ENCODE results near the gene MGMT. TPM values are rescaled to one million over a fixed set of nuclear protein-coding genes. Genes with fewer than 3 reads are reported as not detected.

MGMT gene
- total RNA-seq, 4 donors from 2014 or later: 18.4 to 30.3 (median 27.9) TPM

DNA sequence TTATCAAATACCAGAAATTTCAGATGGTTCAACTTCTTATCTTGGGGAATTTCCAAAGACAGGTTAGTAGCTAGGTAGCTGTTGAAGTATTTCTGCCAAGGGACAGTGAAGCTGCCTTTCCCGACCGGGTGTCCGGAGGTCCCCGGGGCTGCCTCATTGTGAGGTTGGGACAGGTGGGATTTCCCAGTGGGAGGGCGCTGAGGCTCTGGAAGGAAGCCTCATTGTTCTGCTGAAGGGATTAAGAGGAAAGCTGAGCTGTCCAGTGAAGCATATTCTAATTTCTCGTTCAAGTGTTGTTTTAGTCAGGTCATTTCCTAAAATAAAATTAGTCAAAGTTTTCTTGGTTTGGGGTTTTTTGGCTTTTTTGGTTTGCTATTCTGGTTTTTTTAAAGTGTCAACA, 244.2 kb downstream of the MGMT start:
- H3K27ac ChIP-seq (replicated peaks in 1 of 4): no peak overlapping the region
- no peaks in the 10 kb centered on the region for H3K27me3 ChIP-seq
- no peaks in the 10 kb centered on the region for H3K9me3 ChIP-seq
- DNase-seq (ENCODE audit: extremely low spot score): no peak
- H3K4me3 ChIP-seq: no peak overlapping the region
- H3K4me1 ChIP-seq: peaks cover 9 to 14% (median 12%) of the 10 kb centered on the region in 4 donors
- peaks cover 0 to 24% (median 3%) of the 10 kb centered on the region in 4 donors for H3K36me3 ChIP-seq
- intact Hi-C loops (cut with DNase I): no loop called here
- 82% methylated on average over 6 of the region's 6 CpGs for WGBS
- TF ChIP-seq, protein P1, sequence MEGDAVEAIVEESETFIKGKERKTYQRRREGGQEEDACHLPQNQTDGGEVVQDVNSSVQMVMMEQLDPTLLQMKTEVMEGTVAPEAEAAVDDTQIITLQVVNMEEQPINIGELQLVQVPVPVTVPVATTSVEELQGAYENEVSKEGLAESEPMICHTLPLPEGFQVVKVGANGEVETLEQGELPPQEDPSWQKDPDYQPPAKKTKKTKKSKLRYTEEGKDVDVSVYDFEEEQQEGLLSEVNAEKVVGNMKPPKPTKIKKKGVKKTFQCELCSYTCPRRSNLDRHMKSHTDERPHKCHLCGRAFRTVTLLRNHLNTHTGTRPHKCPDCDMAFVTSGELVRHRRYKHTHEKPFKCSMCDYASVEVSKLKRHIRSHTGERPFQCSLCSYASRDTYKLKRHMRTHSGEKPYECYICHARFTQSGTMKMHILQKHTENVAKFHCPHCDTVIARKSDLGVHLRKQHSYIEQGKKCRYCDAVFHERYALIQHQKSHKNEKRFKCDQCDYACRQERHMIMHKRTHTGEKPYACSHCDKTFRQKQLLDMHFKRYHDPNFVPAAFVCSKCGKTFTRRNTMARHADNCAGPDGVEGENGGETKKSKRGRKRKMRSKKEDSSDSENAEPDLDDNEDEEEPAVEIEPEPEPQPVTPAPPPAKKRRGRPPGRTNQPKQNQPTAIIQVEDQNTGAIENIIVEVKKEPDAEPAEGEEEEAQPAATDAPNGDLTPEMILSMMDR (IDR thresholded peaks at IDR 0.05): no peak
- TF ChIP-seq POLR2A (IDR thresholded peaks at IDR 0.05; ENCODE audit: low read depth) (no peak), EP300 (IDR thresholded peaks at IDR 0.05) (no peak), POLR2AphosphoS5 (IDR thresholded peaks at IDR 0.05) (no peak)

DNA sequence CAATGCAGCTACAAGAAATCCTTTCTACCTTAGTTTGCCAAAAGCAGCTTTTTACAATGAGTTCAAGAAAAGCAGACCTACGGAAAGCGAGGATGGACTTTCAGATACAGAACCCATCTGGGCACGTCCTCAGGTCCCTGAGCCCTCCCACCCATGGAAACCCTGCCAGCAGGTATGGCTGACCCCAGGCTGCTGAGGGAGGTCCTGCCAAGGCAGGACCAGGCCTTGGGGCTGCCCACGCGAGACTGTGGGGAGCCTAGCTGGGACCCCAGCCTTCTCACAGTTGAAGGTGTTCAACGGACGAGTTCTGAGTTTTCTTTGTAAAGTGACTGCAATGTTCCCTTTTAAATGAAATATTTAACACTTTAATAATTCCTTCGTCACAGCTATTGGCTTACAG, 245.0 kb downstream of the MGMT start:
- no peak for DNase-seq (ENCODE audit: extremely low spot score)
- 96% methylated on average over 8 of the region's 8 CpGs for WGBS
- intact Hi-C loops (cut with DNase I): no loop called here

GRCh38 chr10:129713659-129714265, 246.7 kb downstream of the MGMT start:
- H3K27me3 ChIP-seq: no peaks in the 10 kb centered on the region
- no peak overlapping the region for H3K27ac ChIP-seq (replicated peaks in 1 of 4)
- no peak for DNase-seq (ENCODE audit: extremely low spot score)
- H3K4me3 ChIP-seq: no peak overlapping the region
- TF ChIP-seq EP300 (IDR thresholded peaks at IDR 0.05) (no peak), POLR2A (IDR thresholded peaks at IDR 0.05; ENCODE audit: low read depth) (no peak), POLR2AphosphoS5 (IDR thresholded peaks at IDR 0.05) (no peak)
- TF ChIP-seq, protein P1 (IDR thresholded peaks at IDR 0.05): no peak
- WGBS: 95% methylated on average over 10 of the region's 14 CpGs
- no peaks in the 10 kb centered on the region for H3K4me1 ChIP-seq
- H3K9me3 ChIP-seq: no peaks in the 10 kb centered on the region
- peaks cover 0 to 24% (median 2%) of the 10 kb centered on the region in 4 donors for H3K36me3 ChIP-seq
- intact Hi-C loops (cut with DNase I): no loop called here

More for the DNA sequence above, 245.0 kb downstream of the MGMT start:
- Histone ChIP-seq H3K27me3 (no peaks in the 10 kb centered on the region), H3K4me1 (peaks cover 9 to 14% (median 12%) of the 10 kb centered on the region in 4 donors), H3K27ac (replicated peaks in 1 of 4) (no peak overlapping the region), H3K4me3 (no peak overlapping the region), H3K9me3 (no peaks in the 10 kb centered on the region), H3K36me3 (peaks cover 0 to 24% (median 3%) of the 10 kb centered on the region in 4 donors)
- TF ChIP-seq POLR2AphosphoS5 (IDR thresholded peaks at IDR 0.05) (no peak), POLR2A (IDR thresholded peaks at IDR 0.05; ENCODE audit: low read depth) (no peak), EP300 (IDR thresholded peaks at IDR 0.05) (no peak)
- TF ChIP-seq, protein P1 (IDR thresholded peaks at IDR 0.05): no peak

DNA sequence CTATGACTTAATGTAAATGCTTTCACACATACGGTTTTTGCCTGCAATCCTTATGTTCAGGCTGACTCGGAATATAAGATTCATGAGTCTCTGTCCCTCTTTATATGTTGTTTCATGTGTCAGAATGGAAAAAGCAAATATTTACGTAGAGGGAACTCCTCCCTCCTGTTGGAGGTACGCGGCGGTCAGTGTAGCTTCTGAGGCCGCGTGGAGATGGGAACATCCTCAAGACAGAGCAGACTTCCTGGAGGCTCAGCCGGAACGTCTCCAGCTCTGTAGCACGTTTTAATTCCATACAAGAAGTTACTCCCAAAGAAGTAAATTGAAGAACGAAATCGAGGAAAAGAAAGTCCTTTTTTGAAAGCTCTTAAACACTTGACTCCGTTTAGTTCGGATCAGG, 248.8 kb downstream of the MGMT start:
- no peak for DNase-seq (ENCODE audit: extremely low spot score)
- intact Hi-C loops (cut with DNase I): no loop called here
- Histone ChIP-seq H3K9me3 (no peaks in the 10 kb centered on the region), H3K36me3 (peaks cover 0 to 10% (median 2%) of the 10 kb centered on the region in 4 donors), H3K4me3 (no peak overlapping the region), H3K27me3 (no peaks in the 10 kb centered on the region), H3K4me1 (no peaks in the 10 kb centered on the region), H3K27ac (replicated peaks in 1 of 4) (no peak overlapping the region)
- 90% methylated on average over 15 of the region's 15 CpGs for WGBS
- TF ChIP-seq POLR2AphosphoS5 (IDR thresholded peaks at IDR 0.05) (no peak), EP300 (IDR thresholded peaks at IDR 0.05) (no peak), POLR2A (IDR thresholded peaks at IDR 0.05; ENCODE audit: low read depth) (no peak)
- TF ChIP-seq, protein P1 (IDR thresholded peaks at IDR 0.05): no peak
